Kidney capillary endothelial cell (primary cell): Measurements from ENCODE around the gene EGFL7.
A peak's percentile ranks its signal among the peaks of the same experiment; 100 is the strongest.

Source experiments
- DNase-seq: peaks from one replicate; pipeline ENCODE4 v3.0.0-alpha.2; 2018; ENCODE audit warnings: low spot score

EGFL7 gene

GRCh38 chr9:136673088-136673974, 10.6 kb downstream of the EGFL7 start:
- no peak for DNase-seq

- peak; percentile 74 for DNase-seq
Measured at GRCh38 chr9:136673975-136674785, 11.5 kb downstream of the EGFL7 start.

GRCh38 chr9:136674786-136675349, 12.2 kb downstream of the EGFL7 start:
- DNase-seq, result peak; percentile 61

- no peak for DNase-seq
Measured at GRCh38 chr9:136675477-136676296, 13.0 kb downstream of the EGFL7 start.

- DNase-seq, result no peak
Measured at GRCh38 chr9:136676297-136676794, 13.6 kb downstream of the EGFL7 start.

- no peak for DNase-seq
Measured at GRCh38 chr9:136676920-136677686, 14.4 kb downstream of the EGFL7 start.

GRCh38 chr9:136678034-136678433, 15.3 kb downstream of the EGFL7 start:
- DNase-seq, result no peak

GRCh38 chr9:136678624-136679023, 15.9 kb downstream of the EGFL7 start:
- DNase-seq, result no peak

- DNase-seq, result no peak
Measured at GRCh38 chr9:136679431-136679941, 16.8 kb downstream of the EGFL7 start.

GRCh38 chr9:136681029-136681428, 18.3 kb downstream of the EGFL7 start:
- no peak for DNase-seq

- no peak for DNase-seq
Measured at GRCh38 chr9:136681945-136682699, 19.4 kb downstream of the EGFL7 start.

GRCh38 chr9:136682710-136683109, 20.0 kb downstream of the EGFL7 start:
- DNase-seq, result no peak

- no peak for DNase-seq
Measured at GRCh38 chr9:136683173-136683745, 20.5 kb downstream of the EGFL7 start.

GRCh38 chr9:136683755-136684154, 21.0 kb downstream of the EGFL7 start:
- DNase-seq, result no peak

- no peak for DNase-seq
Measured at GRCh38 chr9:136684339-136684738, 21.6 kb downstream of the EGFL7 start.

GRCh38 chr9:136684799-136685198, 22.1 kb downstream of the EGFL7 start:
- no peak for DNase-seq

GRCh38 chr9:136685216-136685615, 22.5 kb downstream of the EGFL7 start:
- no peak for DNase-seq

- no peak for DNase-seq
Measured at GRCh38 chr9:136685790-136686533, 23.2 kb downstream of the EGFL7 start.

- no peak for DNase-seq
Measured at GRCh38 chr9:136686534-136686793, 23.7 kb downstream of the EGFL7 start.
